HG03135 (cell line): ENCODE measurements around the gene FSD2.

Source experiments
- ATAC-seq: cut with Tn5 transposase; IDR thresholded peaks from one replicate; pipeline ENCODE4 v1.9.1; 2021; ENCODE audit warnings: mild to moderate bottlenecking, moderate library complexity; ENCODE audit not compliant: unreplicated experiment

FSD2 gene, protein sequence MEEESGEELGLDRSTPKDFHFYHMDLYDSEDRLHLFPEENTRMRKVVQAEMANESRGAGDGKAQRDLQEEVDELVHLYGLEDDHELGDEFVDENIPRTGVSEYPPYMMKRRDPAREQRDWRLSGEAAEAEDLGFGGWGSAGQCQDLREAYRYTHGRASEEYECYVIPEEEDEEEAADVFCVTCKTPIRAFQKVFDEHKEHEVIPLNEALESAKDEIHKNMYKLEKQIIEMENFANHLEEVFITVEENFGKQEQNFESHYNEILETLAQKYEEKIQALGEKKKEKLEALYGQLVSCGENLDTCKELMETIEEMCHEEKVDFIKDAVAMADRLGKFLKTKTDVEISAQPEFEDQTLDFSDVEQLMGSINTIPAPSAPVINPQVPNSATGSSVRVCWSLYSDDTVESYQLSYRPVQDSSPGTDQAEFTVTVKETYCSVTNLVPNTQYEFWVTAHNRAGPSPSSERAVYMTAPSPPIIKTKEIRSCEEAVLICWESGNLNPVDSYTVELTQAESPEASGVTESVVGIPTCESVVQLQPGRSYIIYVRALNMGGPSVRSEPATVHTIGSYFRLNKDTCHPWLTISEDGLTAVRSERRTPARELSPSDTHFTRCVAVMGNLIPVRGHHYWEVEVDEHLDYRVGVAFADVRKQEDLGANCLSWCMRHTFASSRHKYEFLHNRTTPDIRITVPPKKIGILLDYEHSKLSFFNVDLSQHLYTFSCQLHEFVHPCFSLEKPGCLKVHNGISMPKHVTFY

DNA sequence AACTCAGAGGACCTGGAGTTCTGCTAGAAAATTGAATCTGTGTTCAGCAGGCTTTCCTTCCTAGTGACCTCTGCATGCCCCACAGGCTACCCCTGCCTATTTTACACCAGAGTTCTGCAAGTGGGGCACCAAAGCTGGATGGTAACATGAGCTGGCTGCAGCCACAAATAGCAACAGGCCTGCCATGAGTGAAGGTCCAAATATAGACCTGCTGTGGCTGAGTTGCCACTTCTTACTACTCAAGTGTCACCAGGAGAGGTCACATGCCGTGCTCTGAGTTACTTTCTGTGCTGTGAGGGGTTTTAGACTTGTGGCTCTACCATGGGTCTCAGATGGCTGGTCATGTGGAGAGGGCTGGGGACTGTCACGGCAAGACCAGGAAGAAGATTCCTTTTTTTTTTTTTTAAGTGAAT, at the start of gene FSD2:
FSD2 (minus strand) TSS at position 76 of the 413 bp plus-strand sequence. CDS start 18,679 bp downstream, outside the sequence.
- peak; percentile 49 for ATAC-seq

- ATAC-seq: no peak
These were observed 48.7 kb upstream of the FSD2 start for GRCh38 chr15:82854554-82854953.

DNA sequence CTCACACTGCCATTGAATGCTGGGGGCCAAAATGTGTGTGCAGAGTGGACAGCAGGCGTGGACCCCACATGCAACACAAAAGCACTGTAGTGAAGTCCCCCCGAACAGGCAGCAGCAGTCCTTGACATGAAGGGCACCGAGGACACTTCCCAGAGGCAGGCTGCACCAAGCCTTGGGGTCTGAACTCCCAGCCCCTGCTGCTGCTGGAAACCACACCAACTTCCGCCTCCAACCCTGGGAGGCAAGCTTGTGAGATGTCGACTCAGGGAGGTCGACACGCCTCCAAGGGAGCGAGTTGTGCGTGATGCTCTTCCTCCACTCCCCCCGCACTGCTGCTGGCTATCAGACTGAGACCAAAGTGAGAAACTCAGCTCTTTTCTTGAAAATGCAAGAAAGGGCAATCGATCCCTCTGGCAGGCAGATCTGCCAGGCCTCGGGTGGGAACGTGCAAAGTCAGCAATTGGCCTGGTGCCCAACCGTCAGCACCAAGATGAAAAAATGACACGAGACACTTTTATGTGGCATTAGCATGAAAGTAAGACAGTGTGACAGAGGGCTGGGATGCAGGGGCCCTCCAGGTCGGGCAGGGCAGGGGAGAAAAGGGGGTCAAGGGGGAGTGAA, 47.2 kb upstream of the FSD2 start:
- no peak for ATAC-seq

DNA sequence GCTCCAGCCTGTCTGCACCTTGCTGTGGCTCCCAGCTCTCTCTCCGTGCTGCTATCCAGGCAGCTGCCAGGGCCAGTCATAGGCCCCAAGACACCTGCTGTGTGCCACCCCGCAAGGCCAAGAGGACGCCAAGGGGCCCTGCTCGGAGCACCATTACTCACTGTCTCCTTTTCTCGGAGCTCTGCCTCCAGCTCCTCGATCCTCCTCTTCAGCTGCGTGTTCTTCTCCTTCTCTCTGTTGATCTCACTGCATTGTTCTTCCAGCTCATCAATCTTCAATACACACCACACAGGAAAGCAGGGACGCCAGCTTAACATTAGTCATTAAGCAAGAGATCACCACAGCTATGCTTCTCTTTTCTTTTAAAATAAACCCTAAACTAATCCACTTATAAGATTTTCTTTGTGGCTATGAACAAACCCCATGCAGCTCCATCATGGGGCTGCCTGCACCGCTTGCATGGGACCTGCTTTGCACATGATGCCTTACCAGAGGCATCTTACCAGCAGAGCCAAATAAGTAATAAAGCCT, 46.2 kb upstream of the FSD2 start:
- ATAC-seq: no peak

- ATAC-seq: no peak
These were observed 45.5 kb upstream of the FSD2 start for GRCh38 chr15:82851306-82851850.

- no peak for ATAC-seq
These were observed 44.9 kb upstream of the FSD2 start for GRCh38 chr15:82850731-82851130.

DNA sequence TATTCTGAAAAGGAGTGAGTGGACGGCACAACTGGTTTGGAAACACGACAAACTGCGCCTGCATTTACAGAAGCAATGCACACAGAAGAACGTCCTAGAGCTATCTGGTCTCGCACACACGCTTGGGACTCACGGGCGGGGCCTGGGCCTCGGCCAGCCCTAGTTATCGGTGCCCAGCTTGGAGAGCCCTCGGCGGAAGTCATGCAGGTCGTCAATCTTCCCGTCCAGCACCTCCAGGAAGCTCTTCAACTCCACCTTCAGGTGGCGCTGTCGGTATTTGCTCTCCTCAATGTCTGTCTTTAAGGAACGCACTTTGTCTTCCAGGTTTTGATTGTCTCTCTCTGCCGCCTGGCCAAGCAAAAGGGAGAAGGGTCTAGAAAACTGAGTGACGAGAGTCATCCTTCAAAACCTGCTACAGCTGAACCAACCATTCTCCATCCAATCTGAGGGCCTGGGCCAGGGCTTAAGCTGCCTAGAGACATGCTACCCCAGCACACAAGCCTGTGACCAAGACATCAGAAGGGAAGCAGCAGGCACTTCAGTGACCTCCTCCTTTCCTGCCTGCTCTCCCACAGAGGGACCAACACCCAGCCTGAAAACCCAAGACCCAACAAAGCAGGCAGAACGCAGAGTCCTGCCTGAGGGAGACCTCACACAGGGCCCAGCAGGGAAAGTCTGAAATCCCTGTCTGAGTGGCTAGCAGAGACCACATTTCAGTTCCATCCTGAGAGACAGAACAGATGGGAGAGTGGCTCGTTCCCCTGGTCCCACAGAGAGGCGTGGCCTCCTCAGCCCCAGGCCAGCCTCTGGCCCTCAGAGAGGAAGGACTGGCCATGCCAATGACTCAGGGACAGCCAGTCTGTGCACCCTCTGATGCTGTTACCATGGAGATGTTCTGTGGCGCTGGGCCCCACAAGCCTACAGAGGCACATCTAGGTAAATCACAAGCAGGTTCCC, 44.0 kb upstream of the FSD2 start:
- ATAC-seq: no peak

- ATAC-seq: no peak
These were observed 42.5 kb upstream of the FSD2 start for GRCh38 chr15:82848241-82848993.

DNA sequence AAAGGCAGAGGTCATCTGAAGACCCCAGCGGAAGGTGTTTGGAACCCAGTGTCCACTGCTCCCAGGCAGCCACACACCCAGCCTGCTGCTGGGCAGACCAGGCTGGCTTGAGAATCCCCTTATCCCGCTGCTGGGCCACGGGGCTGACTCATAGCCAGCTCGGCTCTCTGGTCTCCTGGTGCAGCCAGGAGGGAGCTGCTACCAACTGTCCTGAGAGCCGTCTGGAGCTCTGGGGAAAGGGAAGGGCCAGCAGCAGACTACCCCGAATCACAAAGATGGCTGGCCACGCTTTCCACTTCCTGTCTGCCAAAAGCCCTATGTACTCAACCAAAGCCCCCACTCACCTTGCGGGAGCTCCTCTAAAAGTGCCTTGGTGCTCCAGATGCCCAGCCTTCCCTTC, 41.8 kb upstream of the FSD2 start:
- ATAC-seq: no peak

DNA sequence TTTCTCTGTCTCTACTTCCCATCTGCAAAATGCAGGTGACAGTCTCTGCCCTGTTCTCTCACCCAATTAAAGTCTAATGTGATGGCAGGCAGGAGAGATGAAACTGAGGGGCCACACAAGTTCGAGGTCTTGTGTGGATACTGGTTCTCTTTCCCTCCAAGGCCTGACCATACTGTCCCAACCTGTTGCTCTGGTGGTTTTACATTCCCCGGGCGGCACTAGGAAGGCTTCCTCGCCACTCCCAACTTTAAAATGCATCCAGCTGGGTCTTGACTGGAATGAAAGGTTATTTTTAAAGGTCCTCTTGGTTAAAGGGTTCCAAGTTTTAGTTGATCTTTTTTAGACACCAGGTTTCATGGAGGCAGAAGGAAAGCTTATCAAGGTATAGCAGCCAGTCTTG, 40.8 kb upstream of the FSD2 start:
- ATAC-seq: no peak

DNA sequence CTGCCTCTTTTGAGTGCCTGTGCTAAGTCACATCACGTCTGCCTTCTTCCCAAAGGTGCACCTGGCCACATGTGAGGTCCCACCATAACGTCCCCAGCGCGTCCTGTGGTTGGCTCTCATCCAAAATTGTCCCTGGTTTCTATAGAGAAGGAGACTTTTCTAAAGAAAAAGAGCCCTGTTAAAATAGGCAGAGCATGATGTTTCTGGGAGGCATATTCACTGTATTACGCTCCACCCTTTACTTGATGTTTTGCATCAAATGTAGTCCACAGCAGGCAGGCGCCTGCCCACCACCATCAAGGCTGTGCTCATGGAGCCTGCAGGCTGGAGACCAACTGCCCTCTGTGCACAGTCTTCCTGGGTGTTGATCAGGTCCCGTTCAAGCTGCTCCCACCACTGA, 39.8 kb upstream of the FSD2 start:
- ATAC-seq: no peak

DNA sequence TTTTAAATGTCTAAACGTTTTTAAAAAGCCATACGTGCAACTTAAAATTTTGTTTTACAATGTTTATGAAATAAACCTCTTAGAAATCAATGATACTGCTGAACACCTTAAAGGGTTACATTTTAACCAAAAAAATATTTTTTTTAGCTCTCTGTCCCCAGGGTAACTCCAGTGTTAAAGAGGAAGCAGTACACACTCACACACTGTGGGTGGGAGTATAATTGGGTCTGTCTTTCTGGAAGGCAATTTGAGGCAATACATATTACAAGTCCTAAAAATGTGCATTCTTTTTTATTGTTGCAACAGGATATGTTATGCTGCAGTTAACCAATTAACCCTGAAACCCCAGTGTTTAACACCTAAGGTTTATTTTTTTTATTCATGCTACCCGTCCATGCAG, 37.7 kb upstream of the FSD2 start:
- ATAC-seq: no peak

DNA sequence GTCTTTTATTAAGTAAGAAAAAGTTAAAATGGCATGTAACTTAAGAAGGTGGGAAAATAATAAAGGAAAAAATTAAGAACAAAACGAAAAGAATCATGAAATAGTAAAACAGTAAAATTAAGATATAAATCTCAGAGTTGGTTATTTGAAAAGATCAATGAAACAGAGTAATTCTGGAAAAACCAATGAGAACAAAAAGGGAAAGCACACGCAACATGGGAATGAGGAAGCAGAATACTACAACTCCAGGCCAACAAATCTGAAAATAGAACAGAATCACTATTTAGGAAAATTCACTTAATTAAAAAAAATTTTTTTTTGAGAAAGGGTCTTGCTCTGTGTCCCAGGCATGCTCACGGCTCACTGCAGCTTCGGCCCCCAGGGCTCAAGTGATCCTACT, 34.3 kb upstream of the FSD2 start:
- no peak for ATAC-seq

DNA sequence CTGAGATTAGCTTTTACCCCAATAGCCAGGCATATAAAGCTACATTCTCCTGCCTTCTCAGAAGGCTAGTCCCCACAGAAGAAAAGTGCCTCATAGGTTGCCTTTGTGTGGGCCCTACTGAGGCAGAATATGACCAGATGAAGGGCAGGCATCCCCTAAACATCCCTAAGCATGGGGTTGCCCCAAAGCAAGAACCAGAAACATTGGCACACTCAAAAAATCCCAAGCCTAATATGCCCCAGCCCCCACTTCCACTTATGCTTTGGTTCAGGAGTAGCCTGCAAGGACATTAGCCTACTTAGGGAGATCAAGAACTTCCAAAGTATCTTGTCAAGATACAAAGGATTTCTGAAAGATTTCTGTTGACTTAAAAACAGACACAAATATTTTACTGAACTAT, 33.3 kb upstream of the FSD2 start:
- no peak for ATAC-seq

DNA sequence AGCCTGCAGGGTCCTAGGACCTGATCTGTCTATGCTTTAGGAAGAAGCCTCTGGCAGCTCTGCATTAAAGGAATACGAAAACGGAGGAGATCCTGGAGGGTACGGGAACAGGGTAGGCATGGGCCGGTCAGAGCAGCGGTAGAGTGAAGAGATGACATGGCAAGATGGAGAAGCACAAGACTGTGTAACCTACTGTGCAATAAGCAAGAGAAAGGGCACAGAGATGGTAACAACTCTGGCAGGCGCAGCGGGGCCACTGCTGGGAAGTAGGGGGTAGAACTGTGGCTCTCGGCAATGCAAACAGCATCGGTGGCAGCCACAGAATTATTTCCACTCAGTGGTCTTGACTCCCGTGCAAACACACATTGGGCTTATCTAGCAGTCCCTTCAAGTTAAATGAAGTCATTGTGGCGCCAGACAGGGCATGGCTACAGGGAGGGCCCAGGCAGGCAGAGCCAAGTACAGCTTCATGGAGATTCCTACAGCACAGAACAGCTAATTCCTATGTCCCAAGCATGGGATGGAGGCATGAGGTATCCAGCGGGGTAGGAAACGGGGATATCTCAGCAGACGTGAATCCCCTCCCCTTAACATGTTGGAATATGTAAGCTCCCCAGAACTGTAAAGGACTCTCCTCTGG, 32.3 kb upstream of the FSD2 start:
- ATAC-seq: no peak

DNA sequence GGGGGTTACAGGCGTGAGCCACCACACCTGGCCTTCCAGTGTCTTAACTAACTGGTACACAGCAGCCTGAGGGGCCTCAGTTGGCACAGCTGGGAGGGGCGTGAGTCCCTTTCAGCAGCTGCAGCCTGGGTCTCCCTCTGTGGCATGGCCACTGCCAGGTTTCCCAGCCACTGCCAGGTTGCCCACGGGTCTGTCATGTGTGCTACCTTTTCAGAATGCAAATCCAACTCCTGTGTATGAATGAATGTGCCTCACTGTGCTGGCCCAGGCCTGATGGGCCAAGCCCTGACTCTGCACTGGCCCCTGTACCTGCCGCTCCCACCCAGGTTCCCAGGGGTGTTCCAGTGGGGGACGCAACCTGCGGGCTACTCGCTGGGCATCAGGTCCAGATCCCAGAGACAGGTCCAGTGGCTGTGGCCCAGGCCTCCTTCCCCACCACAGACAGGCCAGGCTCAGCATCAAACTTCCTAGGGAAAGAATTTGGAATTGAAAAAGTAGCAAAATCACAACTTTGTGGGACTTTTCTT, 29.6 kb upstream of the FSD2 start:
- ATAC-seq: no peak

- no peak for ATAC-seq
These were observed 27.5 kb upstream of the FSD2 start for GRCh38 chr15:82833362-82833682.

DNA sequence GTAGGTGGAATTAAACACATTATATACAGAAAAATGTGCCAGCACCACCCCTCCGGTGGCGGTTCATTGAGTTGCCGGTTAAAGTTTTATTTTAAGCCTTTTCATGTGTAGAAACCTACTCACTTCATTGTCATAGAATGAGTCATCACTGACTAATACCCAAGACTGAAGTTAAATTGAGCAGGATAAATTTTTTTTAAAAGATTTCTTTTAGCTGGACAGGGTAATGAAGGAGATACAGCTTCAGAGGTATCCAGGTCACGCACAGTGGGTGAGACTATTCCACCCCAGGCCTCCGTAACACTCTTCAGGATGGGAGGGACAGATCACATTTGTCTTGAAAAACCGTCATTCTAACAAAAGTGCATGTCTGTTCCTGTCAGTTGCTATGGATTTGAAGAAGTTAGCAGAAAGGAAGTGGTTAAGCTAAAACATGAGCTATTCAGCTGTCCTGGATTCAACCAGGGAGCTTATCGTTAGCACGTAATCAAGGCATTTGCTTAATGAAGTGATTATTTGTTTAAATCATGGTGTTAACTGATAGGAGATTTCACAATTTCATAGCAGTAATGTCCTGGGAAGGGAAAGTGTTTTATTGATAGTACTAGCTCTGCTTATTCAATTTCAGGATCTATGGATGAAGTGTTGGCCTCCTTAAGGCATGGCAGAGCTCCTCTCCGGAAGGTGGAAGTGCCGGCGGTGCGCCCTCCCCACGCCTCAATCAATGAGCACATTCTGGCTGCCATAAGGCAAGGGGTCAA, 26.9 kb upstream of the FSD2 start:
- peak; percentile 75 for ATAC-seq
